GM18517 (cell line): ENCODE data around the gene ITGA11.

Experiments used
- ATAC-seq: cut with Tn5 transposase; IDR thresholded peaks from one replicate; pipeline ENCODE4 v1.9.1; 2021; ENCODE audit warnings: mild to moderate bottlenecking, moderate library complexity; ENCODE audit not compliant: unreplicated experiment

The ITGA11 gene

GRCh38 chr15:68316061-68316804 lies 115.7 kb downstream of the ITGA11 start:
- ATAC-seq, result no peak

GRCh38 chr15:68315495-68316031 lies 116.4 kb downstream of the ITGA11 start:
- ATAC-seq, result no peak

GRCh38 chr15:68315035-68315434 lies 116.9 kb downstream of the ITGA11 start:
- ATAC-seq, result no peak

- ATAC-seq, result no peak
Measured at GRCh38 chr15:68314563-68314962, 117.4 kb downstream of the ITGA11 start.

GRCh38 chr15:68313501-68314410 lies 118.2 kb downstream of the ITGA11 start:
- ATAC-seq, result no peak

- ATAC-seq, result no peak
Measured at GRCh38 chr15:68312701-68313204, 119.2 kb downstream of the ITGA11 start.

GRCh38 chr15:68311859-68312557 lies 120.0 kb downstream of the ITGA11 start:
- no peak for ATAC-seq

- no peak for ATAC-seq
Measured at GRCh38 chr15:68311464-68311835, 120.5 kb downstream of the ITGA11 start.

- no peak for ATAC-seq
Measured at GRCh38 chr15:68310804-68311463, 121.0 kb downstream of the ITGA11 start.

GRCh38 chr15:68310178-68310803 lies 121.7 kb downstream of the ITGA11 start:
- ATAC-seq, result no peak

- no peak for ATAC-seq
Measured at GRCh38 chr15:68309024-68309423, 122.9 kb downstream of the ITGA11 start.

GRCh38 chr15:68307131-68307928 lies 124.6 kb downstream of the ITGA11 start:
- no peak for ATAC-seq

- no peak for ATAC-seq
Measured at GRCh38 chr15:68305420-68305871, 126.5 kb downstream of the ITGA11 start.

- no peak for ATAC-seq
Measured at GRCh38 chr15:68304589-68305337, 127.2 kb downstream of the ITGA11 start.

GRCh38 chr15:68303560-68304436 lies 128.2 kb downstream of the ITGA11 start:
- no peak for ATAC-seq

- no peak for ATAC-seq
Measured at GRCh38 chr15:68303134-68303533, 128.8 kb downstream of the ITGA11 start.

GRCh38 chr15:68302729-68303128 lies 129.2 kb downstream of the ITGA11 start:
- no peak for ATAC-seq
